HS-5 (cell line): ENCODE data around the gene CTTN.
"Not testable (repeated sequence)": the region's sequence is repeated elsewhere in the genome, so short reads cannot be mapped to it uniquely, and the experiment has no call there.

Experiments used
- DNase-seq: peaks from one replicate; pipeline ENCODE4 v3.0.0-alpha.2; 2012; ENCODE audit warnings: low read depth

Gene CTTN

DNA sequence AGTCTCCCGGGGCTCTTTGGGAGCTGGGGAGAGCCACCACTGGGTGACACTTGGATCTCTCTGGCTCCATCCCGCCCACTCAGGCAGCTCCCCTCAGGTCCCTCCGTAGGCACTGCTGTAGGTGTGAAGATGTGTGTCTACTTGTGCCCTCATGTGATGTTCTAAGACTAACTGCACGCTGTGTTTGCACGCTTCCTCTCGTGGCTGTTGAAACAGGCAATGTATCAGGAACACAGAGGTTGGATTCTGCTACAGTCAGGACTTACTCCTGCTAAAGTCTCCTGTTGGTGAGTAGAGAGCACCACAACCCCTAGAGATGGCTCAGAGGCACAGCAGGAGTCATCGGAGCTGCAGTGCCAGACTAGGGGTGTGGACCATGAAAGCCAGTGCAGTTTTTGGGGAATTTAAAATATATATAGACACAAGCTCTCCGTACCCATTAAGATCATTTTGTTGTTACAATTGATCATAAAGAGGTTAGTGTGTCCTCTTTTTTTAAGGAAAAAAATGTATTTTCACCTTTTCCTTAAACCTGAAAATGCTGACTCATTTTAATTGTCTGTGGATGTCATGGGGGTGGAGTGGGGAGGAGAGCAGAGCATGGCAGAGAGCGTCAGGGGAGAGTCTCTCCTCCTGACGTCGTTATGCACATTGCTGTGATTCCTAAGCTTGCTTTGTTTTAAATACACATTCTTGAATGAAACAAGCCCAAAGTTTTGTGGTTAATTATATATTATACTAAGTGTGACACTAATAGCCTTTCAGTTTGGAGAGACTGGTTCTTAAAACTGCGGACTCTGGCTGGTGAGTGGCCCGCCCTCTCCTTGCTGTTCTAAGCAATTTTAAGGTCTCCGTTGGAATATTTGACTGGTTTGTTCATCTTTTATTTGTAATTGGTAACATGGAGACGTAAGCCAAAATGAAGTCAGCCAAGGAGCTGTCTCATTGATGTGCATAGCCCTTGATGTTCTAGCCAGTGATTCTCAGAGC lies 16.2 kb upstream of the CTTN start:
- DNase-seq, result no peak

DNA sequence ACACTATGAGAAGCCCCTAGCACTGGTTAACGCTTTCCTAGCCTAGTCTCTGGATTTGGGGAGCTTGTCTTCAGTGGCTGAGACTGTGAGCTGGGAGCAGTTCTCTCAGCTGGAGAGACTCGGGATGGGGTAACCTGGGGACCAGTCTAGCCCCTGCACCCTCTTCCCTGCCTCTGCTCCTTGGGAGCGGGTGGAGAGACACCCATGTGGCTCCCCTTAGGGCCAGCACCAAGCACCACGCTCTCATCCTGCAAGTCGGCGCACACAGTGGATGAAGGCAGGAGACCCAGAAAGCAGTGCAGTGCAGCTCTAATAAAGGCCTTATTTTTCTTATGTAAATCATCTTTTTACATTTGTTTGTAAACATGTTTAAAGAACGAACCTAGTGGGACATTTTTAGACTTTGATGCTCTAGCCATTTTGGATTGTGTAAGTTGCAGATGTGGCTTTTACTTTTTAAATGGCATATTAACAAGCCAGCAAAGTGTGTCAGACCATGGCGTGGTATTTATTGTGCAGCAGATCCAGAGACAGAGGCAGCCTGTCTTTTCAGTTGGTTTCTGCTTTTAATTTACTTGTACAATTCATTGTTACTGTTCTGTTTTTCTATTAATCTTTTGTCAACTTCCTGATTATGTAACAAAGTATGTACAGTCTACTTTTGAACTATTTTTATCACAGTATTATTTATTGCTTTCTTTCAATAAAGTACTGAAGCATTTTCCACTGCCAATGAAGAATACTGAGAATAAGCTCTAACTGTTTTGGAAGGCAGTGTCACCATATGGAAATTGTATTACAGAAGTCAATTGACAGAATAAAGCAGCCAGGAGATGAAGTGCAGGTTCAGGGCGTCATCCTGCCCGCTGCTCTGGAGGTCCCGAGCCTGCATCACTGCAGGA lies 14.4 kb upstream of the CTTN start:
- DNase-seq, result no peak

GRCh38 chr11:70384566-70385152 lies 13.7 kb upstream of the CTTN start:
- DNase-seq, result no peak

- DNase-seq, result no peak
Observed at GRCh38 chr11:70387564-70387963, 10.8 kb upstream of the CTTN start.

- no peak for DNase-seq
Observed at GRCh38 chr11:70389201-70389600, 9.1 kb upstream of the CTTN start.

- DNase-seq, result not testable (repeated sequence)
Observed at GRCh38 chr11:70390882-70391281, 7.4 kb upstream of the CTTN start.

- DNase-seq, result no peak
Observed at GRCh38 chr11:70394211-70394950, 3.9 kb upstream of the CTTN start.

- no peak for DNase-seq
Observed at GRCh38 chr11:70397336-70397982, 870 bp upstream of the CTTN start.

DNA sequence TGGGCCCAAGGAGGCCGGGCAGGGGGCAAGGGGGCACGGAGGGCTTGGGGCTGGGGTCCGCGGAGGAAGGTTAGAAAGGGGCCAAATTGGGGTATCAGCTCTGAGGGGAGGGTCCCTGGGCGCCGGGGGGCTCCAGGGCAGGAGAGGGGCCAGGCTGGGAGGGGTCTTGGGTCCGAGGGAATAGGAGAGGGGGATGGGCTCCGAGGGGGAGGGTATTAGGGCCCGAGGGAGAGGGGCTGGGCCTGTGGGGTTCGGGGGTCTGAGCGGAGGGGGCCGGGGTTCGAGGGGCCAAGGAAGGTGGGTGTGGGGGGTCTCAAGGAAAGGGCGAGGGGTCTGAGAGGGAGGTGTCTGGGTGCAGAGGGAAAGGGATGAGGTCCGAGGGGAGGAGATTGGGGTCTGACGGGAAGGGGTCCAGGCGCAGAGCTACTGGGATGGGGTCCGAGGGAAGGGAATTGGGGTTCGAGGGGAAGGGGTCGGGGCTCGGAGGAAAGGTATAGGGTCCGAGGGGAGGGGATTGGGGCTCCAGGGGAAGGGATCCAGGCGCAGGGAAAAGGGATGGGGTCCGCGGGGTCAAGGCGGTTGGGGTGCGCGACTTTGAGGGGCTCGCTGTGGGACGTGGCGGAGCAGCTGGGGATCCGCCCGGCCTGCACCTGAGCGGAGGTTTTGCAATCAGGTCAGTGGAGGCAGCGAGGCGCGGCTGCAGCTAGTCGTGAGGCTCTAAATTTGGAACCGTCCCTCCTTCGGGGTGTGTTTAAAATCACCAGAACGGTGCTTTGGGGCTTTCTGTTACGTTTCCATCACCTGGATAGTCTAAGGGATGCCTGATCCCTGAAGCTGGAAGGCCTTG lies 728 bp downstream of the CTTN start:
- DNase-seq, result no peak

GRCh38 chr11:70399681-70400112 lies 1.4 kb downstream of the CTTN start:
- DNase-seq, result peak; percentile 90

- no peak for DNase-seq
Observed at GRCh38 chr11:70400643-70401042, 2.3 kb downstream of the CTTN start.

DNA sequence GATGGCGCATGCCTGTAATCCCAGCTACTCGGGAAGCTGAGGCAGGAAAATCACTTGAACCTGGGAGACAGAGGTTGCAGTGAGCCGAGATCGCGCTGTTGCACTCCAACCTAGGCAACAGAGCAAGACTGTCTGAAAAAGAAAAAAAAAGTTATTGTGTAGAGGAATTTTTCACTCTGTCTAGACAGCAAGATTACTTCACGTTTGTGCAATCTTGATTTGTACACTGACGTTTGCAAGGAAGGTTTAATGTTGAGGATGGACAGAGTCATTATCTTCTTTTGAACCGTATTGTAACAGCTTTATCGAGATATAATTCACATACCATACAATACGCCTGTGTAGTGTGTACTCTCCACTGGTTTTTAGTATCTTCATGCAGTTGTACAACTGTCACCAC lies 3.7 kb downstream of the CTTN start:
- DNase-seq, result no peak

DNA sequence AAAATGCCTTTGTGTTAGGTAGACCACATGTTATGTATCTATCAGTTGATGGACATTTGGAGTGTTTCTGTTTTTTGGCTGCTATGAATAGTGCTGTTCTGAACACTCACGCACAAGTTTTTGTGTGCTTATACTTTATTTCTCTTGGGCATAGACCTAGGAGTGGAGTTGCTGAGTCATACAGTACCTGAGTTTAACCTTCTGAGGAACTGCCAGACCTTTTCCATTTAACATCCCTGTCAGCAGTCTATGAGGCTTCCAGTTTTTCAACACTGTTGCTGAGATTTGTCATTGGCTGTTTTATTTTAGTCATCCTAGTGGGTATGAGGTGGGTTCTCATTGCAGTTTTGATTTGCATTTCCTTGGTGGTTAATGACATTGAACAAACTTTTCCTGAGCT lies 4.4 kb downstream of the CTTN start:
- DNase-seq, result no peak

- no peak for DNase-seq
Observed at GRCh38 chr11:70404244-70404643, 5.9 kb downstream of the CTTN start.

GRCh38 chr11:70405679-70406395 lies 7.5 kb downstream of the CTTN start:
- DNase-seq, result no peak

GRCh38 chr11:70407121-70407520 lies 8.8 kb downstream of the CTTN start:
- no peak for DNase-seq

DNA sequence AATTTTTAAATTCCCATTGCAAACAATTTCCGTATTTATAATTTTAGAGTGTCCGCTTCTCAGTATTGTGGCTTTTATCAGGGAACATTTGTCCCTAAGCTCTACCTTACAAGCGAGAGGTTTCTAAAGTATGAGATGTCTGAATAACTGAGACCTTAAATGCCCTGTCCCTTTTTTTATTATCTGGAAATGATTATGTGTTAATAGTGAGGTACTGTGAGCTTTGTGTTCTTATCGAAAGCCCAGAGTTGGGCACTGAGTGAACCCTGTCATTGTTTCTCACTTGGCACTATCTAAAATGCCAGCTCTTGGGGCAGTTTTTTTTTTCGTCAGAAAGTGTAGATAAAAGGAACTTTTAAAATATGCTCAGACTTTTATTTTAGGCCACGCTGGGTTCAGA lies 9.5 kb downstream of the CTTN start:
- DNase-seq, result no peak

DNA sequence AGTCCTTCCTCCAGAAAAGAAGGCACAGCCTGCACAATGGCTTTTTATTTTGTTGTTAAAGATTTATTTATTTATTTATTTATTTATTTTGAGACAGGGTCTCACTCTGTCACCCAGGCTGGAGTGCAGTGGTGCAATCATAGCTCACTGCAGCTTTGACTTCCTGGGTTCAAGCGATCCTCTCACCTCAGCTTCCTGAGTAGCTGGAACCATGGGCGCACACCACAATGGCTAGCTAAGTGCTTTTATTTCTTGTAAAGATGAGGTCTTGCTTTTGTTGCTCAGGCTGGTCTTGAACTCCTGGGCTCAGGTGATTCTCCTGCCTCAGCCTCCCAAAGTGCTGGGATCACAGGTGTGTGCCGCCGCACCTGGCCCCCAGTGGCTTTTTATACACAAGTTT lies 10.0 kb downstream of the CTTN start:
- not testable (repeated sequence) for DNase-seq

GRCh38 chr11:70409437-70409836 lies 11.1 kb downstream of the CTTN start:
- DNase-seq, result no peak

- DNase-seq, result no peak
Observed at GRCh38 chr11:70409871-70410270, 11.5 kb downstream of the CTTN start.
